Activated CD8-positive, alpha-beta T cell treated with anti-CD3 and anti-CD28 coated beads for 36 hours (primary cell): Measurements from ENCODE around the gene ZNF98. TPM values are rescaled to one million over a fixed set of nuclear protein-coding genes. Genes with fewer than 3 reads are reported as not detected.

ENCODE experiments used
- ATAC-seq: fragments of 200-7000 bp; cut with Tn5 transposase; one replicate; pipeline ENCODE4 v1.10.0; 2021; ENCODE audit warnings: mild to moderate bottlenecking, moderate library complexity
- CTCF ChIA-PET: fragments of 350-600 bp; sonication (Branson Sonifier 250); formaldehyde crosslinking; loops from one replicate; lab custom pipeline; 2021; ENCODE audit warnings: antibody characterized with exemption; lab: Charles Lee
- POLR2A ChIA-PET: fragments of 350-600 bp; sonication (Branson Sonifier 250); formaldehyde crosslinking; loops from one replicate; lab custom pipeline; 2021; ENCODE audit warnings: antibody characterized with exemption; lab: Charles Lee
- DNase-seq: peaks from one replicate; pipeline ENCODE4 v3.0.0-alpha.2; 2020
- H3K27ac Mint-ChIP-seq: one replicate; pipeline ENCODE4 v1.8.0; 2021; ENCODE audit warnings: mild to moderate bottlenecking, mixed read lengths
- H3K27me3 Mint-ChIP-seq: one replicate; pipeline ENCODE4 v1.8.0; 2021; ENCODE audit warnings: mixed read lengths
- H3K36me3 Mint-ChIP-seq: one replicate; pipeline ENCODE4 v1.8.0; 2021; ENCODE audit warnings: low read depth, mixed read lengths
- H3K4me1 Mint-ChIP-seq: one replicate; pipeline ENCODE4 v1.8.0; 2021; ENCODE audit warnings: low read depth, mixed read lengths
- H3K4me3 Mint-ChIP-seq: one replicate; pipeline ENCODE4 v1.8.0; 2021; ENCODE audit warnings: mild to moderate bottlenecking, moderate library complexity, mixed read lengths
- H3K9me3 Mint-ChIP-seq: one replicate; pipeline ENCODE4 v1.8.0; 2021; ENCODE audit warnings: mixed read lengths
- CTCF ChIP-seq: fragments of 200-600 bp; IDR thresholded peaks from one replicate; pipeline ENCODE4 v1.8.0; 2022; ENCODE audit warnings: antibody characterized with exemption, mild to moderate bottlenecking
- intact Hi-C: fragments of 100-400 bp; cut with micrococcal nuclease; formaldehyde crosslinking; loops from one replicate; pipeline ENCODE4 v1.10.0; 2022
- total RNA-seq, 2 experiments: library from RNA; stranded (reverse); gene quantifications; one replicate each; pipeline ENCODE4 v1.2.3, GENCODE V29; 2021

The ZNF98 gene
- not detected for total RNA-seq

GRCh38 chr19:22422211-22422610, at the start of gene ZNF98:
Gene ZNF98, minus strand, starts transcription at chr19:22422346. Its CDS starts 122 bp downstream, at chr19:22422224.
- DNase-seq (no peak), ATAC-seq (no peak)
- Mint-ChIP-seq H3K9me3 (peaks cover 24% of the 10 kb centered on the region), H3K4me3 (no peak within 1 kb of the TSS), H3K27ac (no peak within 1 kb of the TSS), H3K4me1 (no peaks in the 10 kb centered on the region), H3K27me3 (no peaks in the 10 kb centered on the region), H3K36me3 (peaks cover 3% of the 10 kb centered on the region)
- intact Hi-C loops, result no loop called here
- no peak for TF ChIP-seq CTCF
- CTCF ChIA-PET, result no interaction called here
- POLR2A ChIA-PET, result no interaction called here

GRCh38 chr19:22446605-22447004, 24.5 kb upstream of the ZNF98 start:
- peaks cover 22% of the 10 kb centered on the region for H3K9me3 Mint-ChIP-seq
- no peak overlapping the region for H3K4me3 Mint-ChIP-seq

GRCh38 chr19:22438011-22438410, 15.9 kb upstream of the ZNF98 start:
- CTCF ChIA-PET, result no interaction called here

More at GRCh38 chr19:22446605-22447004, 24.5 kb upstream of the ZNF98 start:
- no peaks in the 10 kb centered on the region for H3K27me3 Mint-ChIP-seq
- ChIA-PET CTCF (no interaction called here), POLR2A (no interaction called here)
- intact Hi-C loops, result no loop called here
- TF ChIP-seq CTCF, result no peak
- no peak for ATAC-seq
- H3K4me1 Mint-ChIP-seq, result no peaks in the 10 kb centered on the region
- peaks cover 3% of the 10 kb centered on the region for H3K36me3 Mint-ChIP-seq
- DNase-seq, result no peak
- H3K27ac Mint-ChIP-seq, result no peak overlapping the region

GRCh38 chr19:22427960-22428913, 6.1 kb upstream of the ZNF98 start:
- POLR2A ChIA-PET, result no interaction called here
- no peaks in the 10 kb centered on the region for H3K4me1 Mint-ChIP-seq
- H3K36me3 Mint-ChIP-seq, result peaks cover 4% of the 10 kb centered on the region
- H3K27me3 Mint-ChIP-seq, result peaks cover 1% of the 10 kb centered on the region
- no peak overlapping the region for H3K4me3 Mint-ChIP-seq
- intact Hi-C loops, result no loop called here
- H3K27ac Mint-ChIP-seq, result no peak overlapping the region
- no peak for ATAC-seq
- TF ChIP-seq CTCF, result no peak
- peaks cover 15% of the 10 kb centered on the region for H3K9me3 Mint-ChIP-seq
- CTCF ChIA-PET, result no interaction called here
- no peak for DNase-seq

More at GRCh38 chr19:22438011-22438410, 15.9 kb upstream of the ZNF98 start:
- intact Hi-C loops, result no loop called here
- Mint-ChIP-seq H3K27ac (no peak overlapping the region), H3K4me1 (no peaks in the 10 kb centered on the region), H3K27me3 (no peaks in the 10 kb centered on the region), H3K36me3 (no peaks in the 10 kb centered on the region), H3K4me3 (no peak overlapping the region), H3K9me3 (peaks cover 9% of the 10 kb centered on the region)
- no peak for DNase-seq
- TF ChIP-seq CTCF, result no peak
- no peak for ATAC-seq
- POLR2A ChIA-PET, result no interaction called here

- no peak for TF ChIP-seq CTCF
- ChIA-PET CTCF (no interaction called here), POLR2A (no interaction called here)
- Mint-ChIP-seq H3K27ac (no peak overlapping the region), H3K36me3 (peaks cover 4% of the 10 kb centered on the region), H3K4me3 (no peak overlapping the region), H3K4me1 (no peaks in the 10 kb centered on the region), H3K27me3 (peaks cover 1% of the 10 kb centered on the region), H3K9me3 (peaks cover 15% of the 10 kb centered on the region)
- DNase-seq (no peak), ATAC-seq (no peak)
- intact Hi-C loops, result no loop called here
Observed at GRCh38 chr19:22427547-22427946, 5.4 kb upstream of the ZNF98 start.
